GM13977 (cell line): Measurements from ENCODE around the gene PAPSS1.

Experiments
- DNase-seq: peaks from one replicate; pipeline ENCODE4 v3.0.0; 2012; ENCODE audit warnings: low spot score
- CTCF ChIP-seq: IDR thresholded peaks from 2 replicates; pipeline ENCODE4 v1.5.1; 2012; ENCODE audit warnings: mild to moderate bottlenecking, control low read depth; ENCODE audit not compliant: insufficient read depth; ENCODE audit errors: extremely low read depth, missing control alignments
- in situ Hi-C: fragments of 300-500 bp; cut with MboI; formaldehyde crosslinking; loops from one replicate; pipeline ENCODE4 v1.12.0; 2022; ENCODE audit warnings: low sequenced_read_pairs, low pct_unique_long_range_greater_than_20kb, mixed read lengths, inconsistent platforms; ENCODE audit not compliant: unreplicated experiment

Gene PAPSS1

GRCh38 chr4:107640197-107640596 is 79.8 kb downstream of the PAPSS1 start:
- in situ Hi-C loops = no loop called here
- DNase-seq = no peak
- no peak for TF ChIP-seq CTCF

GRCh38 chr4:107635735-107636134 is 84.3 kb downstream of the PAPSS1 start:
- in situ Hi-C loops = no loop called here
- TF ChIP-seq CTCF = no peak
- no peak for DNase-seq

GRCh38 chr4:107631560-107631959 is 88.5 kb downstream of the PAPSS1 start:
- in situ Hi-C loops = no loop called here
- no peak for TF ChIP-seq CTCF
- no peak for DNase-seq

GRCh38 chr4:107630185-107630705 is 89.8 kb downstream of the PAPSS1 start:
- in situ Hi-C loops = no loop called here
- no peak for DNase-seq
- TF ChIP-seq CTCF = no peak

- no peak for TF ChIP-seq CTCF
- in situ Hi-C loops = no loop called here
- DNase-seq = no peak
These were observed 90.7 kb downstream of the PAPSS1 start for GRCh38 chr4:107629318-107629717.

- no peak for TF ChIP-seq CTCF
- in situ Hi-C loops = no loop called here
These were observed 94.6 kb downstream of the PAPSS1 start for GRCh38 chr4:107625391-107625902.

GRCh38 chr4:107624024-107624423 is 96.0 kb downstream of the PAPSS1 start:
- in situ Hi-C loops = no loop called here
- no peak for TF ChIP-seq CTCF
- no peak for DNase-seq

More at GRCh38 chr4:107625391-107625902, 94.6 kb downstream of the PAPSS1 start:
- DNase-seq = no peak
